ENCODE results near the gene DDAH1.

DNA sequence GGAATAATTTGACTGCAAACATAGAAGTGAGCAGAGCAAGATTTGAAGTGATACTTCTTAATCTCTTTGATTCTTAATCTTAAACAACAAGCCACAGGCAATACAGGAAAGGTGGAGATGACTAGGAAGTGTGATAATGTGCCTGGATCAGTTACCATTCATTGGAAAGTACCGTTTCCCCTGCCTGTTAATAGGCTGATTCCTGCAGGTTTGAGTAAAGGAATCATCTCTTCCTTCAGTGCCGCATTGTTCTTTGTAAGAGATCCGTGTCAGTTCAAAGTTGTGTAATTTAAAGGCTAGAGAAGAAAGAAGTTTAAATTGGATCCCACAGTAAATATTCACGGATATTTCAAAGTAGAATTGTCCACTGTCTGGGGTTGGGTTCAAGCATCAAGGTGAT, 145.0 kb downstream of the DDAH1 start:
- TF ChIP-seq, protein P1, sequence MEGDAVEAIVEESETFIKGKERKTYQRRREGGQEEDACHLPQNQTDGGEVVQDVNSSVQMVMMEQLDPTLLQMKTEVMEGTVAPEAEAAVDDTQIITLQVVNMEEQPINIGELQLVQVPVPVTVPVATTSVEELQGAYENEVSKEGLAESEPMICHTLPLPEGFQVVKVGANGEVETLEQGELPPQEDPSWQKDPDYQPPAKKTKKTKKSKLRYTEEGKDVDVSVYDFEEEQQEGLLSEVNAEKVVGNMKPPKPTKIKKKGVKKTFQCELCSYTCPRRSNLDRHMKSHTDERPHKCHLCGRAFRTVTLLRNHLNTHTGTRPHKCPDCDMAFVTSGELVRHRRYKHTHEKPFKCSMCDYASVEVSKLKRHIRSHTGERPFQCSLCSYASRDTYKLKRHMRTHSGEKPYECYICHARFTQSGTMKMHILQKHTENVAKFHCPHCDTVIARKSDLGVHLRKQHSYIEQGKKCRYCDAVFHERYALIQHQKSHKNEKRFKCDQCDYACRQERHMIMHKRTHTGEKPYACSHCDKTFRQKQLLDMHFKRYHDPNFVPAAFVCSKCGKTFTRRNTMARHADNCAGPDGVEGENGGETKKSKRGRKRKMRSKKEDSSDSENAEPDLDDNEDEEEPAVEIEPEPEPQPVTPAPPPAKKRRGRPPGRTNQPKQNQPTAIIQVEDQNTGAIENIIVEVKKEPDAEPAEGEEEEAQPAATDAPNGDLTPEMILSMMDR (IDR thresholded peaks at IDR 0.05; ENCODE audit: borderline replicate concordance, extremely low read depth, low read length, poor library complexity, severe bottlenecking): no peak
- no peak for TF ChIP-seq EZH2 (IDR thresholded peaks at IDR 0.05; ENCODE audit: borderline replicate concordance, low read depth, low read length, severe bottlenecking)
